Frontal cortex (tissue), 4 donors: ENCODE measurements around the gene HNRNPLL. TPM values are rescaled to one million over a fixed set of nuclear protein-coding genes. Genes with fewer than 3 reads are reported as not detected.

Experiments used
- DNase-seq, 2 donors: peaks; one replicate each; pipeline ENCODE4 v3.0.0; 2012; ENCODE audit warnings: low spot score in 2 of 2
- FAIRE-seq: peaks from 2 replicates; lab custom pipeline; 2012; peaks lifted over from hg19 to GRCh38; lab: Jason Lieb, UNC
- total RNA-seq: library from RNA; depleted of rRNA; stranded (reverse); fragments of >200 nt; gene quantifications from one replicate; pipeline ENCODE4 v1.2.3, GENCODE V29; 2014
- donor health status: control.
- donor health status: control.
- donor health status: control.

The HNRNPLL gene
- total RNA-seq, 1 donor from 2014 or later: 77.9 TPM

DNA sequence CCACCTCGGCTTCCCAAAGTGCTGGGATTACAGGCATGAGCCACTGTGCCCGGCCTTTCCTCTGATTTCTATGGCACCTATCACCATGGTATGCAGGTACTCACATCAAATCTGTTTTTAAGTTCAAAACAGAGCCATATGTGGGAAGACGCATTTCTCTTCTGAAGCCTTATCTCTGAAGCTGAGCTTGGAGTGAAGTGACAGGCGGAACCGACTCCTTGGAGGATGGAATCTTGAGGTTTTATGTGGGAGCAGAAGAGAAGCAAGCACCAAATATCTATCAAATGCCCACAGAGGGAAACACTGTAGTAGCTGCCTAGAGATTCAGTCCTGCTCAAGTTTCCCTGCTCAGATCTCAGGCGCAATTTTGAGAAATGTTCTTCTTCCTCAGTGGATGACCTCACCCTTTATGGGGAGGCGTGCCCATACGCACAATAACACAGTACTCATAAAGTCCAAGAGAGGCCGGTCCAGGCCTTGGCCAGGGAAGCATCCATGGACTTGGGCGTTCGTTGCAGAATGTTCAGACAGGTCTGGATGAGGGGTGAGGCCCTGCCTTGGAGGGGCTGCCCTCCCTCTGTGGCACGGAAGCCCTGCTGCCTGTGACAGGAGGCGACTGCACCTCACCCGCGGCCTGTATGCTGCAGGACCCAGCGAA is 67.9 kb downstream of the HNRNPLL start:
- FAIRE-seq (no peak), DNase-seq (no peak)

- DNase-seq: no peak
- no peak for FAIRE-seq
Observed at GRCh38 chr2:38533757-38534545, 68.8 kb downstream of the HNRNPLL start.

DNA sequence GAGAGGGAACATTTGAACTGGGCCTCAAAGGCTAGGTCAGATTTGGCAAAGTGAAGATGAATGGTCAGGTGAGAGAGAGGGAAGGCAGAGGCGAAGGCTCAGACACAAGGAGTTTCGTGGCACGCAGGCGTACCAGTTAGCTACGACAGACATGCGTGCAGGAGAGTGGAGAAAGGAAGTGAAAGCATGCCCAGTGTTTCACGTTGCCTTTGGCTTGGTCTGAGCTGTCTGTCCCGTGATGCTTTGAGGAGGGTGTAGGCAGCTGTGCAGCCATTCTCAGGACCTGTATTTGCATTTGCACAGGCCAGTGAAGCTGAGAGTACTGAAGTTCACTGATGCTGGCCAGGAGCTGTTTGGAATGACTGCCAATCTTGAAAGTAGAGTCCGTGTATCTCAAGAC is 69.5 kb downstream of the HNRNPLL start:
- FAIRE-seq (no peak), DNase-seq (no peak)

DNA sequence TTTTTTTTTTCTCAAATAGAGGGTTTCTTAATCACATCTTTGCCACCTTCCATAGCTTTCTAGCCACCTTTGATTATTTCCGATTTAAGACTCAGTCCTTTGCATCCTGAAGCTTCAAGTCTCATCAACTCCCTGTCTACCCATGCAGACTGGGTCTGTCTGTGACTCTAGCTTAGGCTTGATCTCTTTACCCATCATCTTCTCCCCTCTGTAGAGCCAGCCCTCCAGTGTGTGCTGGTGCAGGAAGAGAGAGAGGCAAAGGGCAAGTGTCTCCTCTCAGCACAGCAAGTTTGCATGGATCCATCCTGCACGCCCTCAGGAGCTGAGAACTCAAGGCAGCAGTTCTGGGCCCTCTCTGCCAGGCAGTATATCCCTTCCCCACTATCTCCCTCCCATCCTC is 70.4 kb downstream of the HNRNPLL start:
- FAIRE-seq: no peak
- no peak for DNase-seq

DNA sequence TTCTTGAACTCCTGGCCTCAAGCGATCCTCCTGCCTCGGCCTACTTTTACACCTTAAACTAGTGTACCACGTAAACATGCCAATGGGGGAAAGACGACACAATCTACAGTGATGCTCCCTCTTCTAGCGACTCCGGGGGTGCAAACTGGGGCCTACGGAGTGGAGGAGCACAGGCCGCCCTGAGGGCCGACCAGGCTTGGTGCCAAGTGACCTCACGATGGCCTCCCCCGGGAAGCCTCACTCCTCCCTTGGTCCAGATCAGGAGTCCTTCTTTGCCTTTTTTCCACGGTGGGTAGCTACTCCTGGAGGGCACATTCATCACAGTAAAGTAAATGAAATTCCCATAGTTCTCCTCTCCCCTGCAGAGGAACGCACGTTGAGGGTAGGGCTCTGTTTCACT is 73.5 kb downstream of the HNRNPLL start:
- FAIRE-seq: no peak
- no peak for DNase-seq

- FAIRE-seq: no peak
- no peak for DNase-seq
Observed at GRCh38 chr2:38528534-38528933, 74.2 kb downstream of the HNRNPLL start.

- DNase-seq (peak in 1 of 2 donors; percentile 47), FAIRE-seq (no peak)
Observed at GRCh38 chr2:38528008-38528442, 74.7 kb downstream of the HNRNPLL start.

- peak; percentile 23 for FAIRE-seq
Observed at GRCh38 chr2:38527338-38528007, 75.3 kb downstream of the HNRNPLL start.

DNA sequence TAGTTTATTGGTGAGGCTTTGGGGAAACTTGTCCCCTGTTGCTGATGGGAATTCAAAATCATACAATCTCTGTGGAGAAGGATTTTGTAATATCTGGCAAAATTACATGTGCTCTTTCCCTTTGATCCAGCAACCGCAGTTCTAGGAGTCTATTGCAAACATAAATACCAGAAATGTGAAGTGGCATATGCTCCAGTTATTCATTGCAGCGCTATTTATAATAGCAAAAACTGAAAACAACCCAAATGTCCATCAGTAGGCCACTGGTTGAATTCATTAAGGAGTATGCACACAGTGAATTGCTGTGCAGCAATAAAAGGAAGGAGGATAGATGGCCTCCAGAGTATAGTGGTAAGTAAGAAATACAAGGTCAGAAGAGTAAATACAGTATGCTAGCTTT is 76.5 kb downstream of the HNRNPLL start:
- no peak for DNase-seq
- no peak for FAIRE-seq

More at GRCh38 chr2:38527338-38528007, 75.3 kb downstream of the HNRNPLL start:
- DNase-seq: no peak

DNA sequence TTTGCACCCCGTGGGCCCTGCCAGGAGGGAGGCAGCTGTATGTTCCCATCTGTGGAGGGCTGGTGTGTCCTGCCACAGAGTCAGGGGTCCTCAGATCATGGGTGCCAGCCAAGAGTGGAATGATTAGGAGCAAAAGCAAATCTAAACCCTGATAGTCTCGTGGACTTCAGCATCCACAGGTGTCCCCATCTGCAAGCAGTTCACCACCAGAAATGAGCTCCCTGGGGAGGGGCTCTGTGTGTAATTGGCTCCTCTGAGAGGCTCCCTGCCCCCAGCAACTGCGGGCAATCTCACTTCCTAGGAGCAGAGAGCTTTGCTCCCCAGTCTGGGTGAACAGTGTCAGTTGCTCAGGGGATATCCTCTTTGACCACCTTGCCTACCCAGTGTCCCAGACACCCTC is 78.1 kb downstream of the HNRNPLL start:
- no peak for FAIRE-seq
- DNase-seq: no peak

DNA sequence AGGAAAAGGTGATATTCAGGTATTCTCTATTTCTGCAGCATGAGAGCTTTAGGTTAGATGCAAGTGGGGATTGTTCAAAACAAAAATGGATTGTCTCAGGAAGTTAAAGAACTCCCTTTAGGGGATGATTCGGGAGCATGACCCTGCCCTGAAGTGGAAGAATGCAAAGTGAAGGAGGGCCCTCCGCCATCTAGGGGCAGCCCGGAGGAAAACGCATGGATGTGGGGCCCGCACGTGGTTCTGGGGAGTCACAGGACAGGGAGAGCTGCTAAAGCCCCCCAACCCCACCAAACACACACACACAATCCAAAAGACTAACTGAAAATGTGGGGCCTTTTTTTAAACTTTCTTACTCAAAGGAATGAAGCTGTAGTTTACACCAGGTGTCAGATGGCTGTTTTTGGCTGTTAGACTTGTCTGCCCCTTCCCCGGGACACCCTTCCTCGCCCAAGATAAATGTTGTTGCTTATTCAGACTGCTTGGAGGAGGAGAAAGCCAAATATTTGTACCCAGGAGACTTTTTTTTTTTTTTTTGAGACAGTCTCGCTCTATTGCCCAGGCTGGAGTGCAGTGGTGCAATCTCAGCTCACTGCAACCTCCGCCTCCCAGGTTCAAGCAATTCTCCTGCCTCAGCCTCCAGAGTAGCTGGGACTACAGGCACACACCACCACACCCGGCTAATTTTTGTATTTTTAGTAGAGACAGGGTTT is 78.8 kb downstream of the HNRNPLL start:
- no peak for DNase-seq
- no peak for FAIRE-seq

- DNase-seq (no peak), FAIRE-seq (no peak)
Observed at GRCh38 chr2:38522754-38523349, 79.9 kb downstream of the HNRNPLL start.

DNA sequence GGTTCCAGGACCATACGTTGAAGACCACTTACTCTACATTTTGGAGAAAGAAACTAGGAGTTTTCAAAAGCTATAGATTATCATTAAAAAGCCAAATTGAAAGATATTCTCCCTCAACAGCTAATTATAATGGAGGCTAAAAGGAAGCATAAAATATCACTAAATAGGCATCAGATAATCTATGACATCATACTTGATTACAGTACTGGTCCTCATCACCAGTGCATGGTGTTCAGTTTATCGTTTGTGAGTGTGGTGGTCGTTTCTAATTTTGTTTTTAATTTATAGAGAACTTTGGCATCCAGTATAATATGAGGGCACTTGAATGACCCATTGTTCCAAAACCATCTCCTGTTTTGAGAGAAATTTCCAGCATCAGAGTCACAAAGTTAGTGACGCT is 80.9 kb downstream of the HNRNPLL start:
- DNase-seq: no peak
- FAIRE-seq: no peak

GRCh38 chr2:38517284-38517683 is 85.4 kb downstream of the HNRNPLL start:
- DNase-seq (no peak), FAIRE-seq (no peak)

GRCh38 chr2:38516526-38516925 is 86.2 kb downstream of the HNRNPLL start:
- no peak for FAIRE-seq
- DNase-seq: no peak

DNA sequence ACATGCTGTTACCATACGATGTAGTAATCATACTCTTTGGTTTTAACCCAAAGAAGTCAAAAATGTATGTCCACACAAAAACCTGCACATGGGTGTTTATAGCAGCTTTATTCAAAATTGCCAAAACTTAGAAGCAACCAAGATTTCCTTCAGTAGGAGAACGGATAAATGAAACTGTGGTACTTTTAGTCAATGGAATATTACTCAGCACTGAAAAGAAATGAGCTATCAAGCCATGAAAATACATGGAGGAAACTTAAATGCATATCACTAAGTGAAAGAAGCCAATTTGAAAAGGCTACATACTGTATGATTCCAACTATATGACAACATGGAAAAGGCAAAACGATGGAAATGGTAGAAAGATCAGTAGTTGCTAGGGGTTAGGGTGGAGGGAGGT is 86.6 kb downstream of the HNRNPLL start:
- DNase-seq (no peak), FAIRE-seq (no peak)

DNA sequence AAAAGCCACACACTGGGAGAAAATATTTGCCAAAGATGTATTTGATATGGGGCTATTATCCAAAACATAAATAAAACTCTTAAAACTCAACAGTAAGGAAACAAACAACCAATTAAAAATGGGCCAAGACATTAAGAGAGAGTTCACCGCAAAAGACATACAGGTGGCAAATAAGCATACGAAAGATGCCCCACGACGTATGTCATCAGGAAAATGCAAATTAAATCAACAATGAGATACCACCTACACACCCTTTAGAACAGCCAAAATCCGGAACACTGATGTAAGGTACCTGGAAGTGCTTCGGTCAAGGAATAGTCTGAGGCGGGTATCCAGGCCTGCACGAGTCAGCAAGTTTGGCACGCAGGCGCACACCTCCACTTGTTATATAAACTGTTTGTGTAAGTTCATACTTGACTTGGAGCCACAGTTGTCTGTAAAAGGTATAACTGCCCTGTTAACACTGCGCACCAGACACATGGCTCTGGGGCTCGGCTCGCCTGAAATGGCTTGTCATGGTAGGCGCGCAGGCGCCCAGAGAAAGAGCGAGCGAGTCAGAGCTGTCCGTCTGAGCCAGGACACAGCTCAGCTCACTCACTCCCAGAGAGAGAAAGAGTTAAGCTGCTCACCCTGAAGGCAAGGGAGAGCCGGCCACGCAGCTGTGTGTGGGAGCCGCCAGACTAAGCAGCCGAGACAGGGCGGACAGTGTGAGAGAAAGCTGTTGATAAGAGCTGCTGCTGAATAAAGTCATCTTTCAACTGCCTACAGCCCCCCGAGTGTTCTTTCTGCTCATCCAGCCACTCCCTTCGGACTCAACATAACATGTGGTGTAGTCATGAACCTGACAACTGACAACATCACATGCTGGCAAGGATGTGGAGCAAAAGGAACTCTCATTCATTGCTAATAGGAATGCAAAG is 87.3 kb downstream of the HNRNPLL start:
- no peak for FAIRE-seq
- DNase-seq: no peak

GRCh38 chr2:38514603-38515154 is 88.0 kb downstream of the HNRNPLL start:
- FAIRE-seq (no peak), DNase-seq (no peak)

GRCh38 chr2:38512211-38512610 is 90.5 kb downstream of the HNRNPLL start:
- no peak for DNase-seq
- no peak for FAIRE-seq
